Adipose tissue (tissue), 3 donors: ENCODE measurements around the gene PIPOX. TPM values are rescaled to one million over a fixed set of nuclear protein-coding genes. Genes with fewer than 3 reads are reported as not detected.

ENCODE experiments used
- H3K27ac ChIP-seq: one replicate; pipeline ENCODE4 v1.5.1; 2013; ENCODE audit warnings: low read depth, low read length
- WGBS, 3 donors: extraction: QIAGEN DNeasy Blood & Tissue Kit; methylation state at CpG; one replicate each; pipeline ENCODE4 v1.1.7; 2013; 5-methylcytosine and 5-hydroxymethylcytosine counted together
- polyA plus RNA-seq, 3 donors: library from polyadenylated mRNA; stranded (reverse); fragments of 200-250 nt; gene quantifications; one replicate each; pipeline ENCODE4 v1.2.3, GENCODE V29; 2013
- donor health status: healthy with polysubstance abuse.
- donor health status: Bipolar disorder and iron deficiency.
- donor health status: healthy.

The PIPOX gene
- polyA plus RNA-seq, 3 donors: 0.25 to 0.67 (median 0.33) TPM

- 54 to 62% (median 62%) methylated on average over 13 of the region's 13 CpGs for WGBS, 3 donors
- H3K27ac ChIP-seq: no peak overlapping the region
These were observed 26.4 kb upstream of the PIPOX start for GRCh38 chr17:29016345-29017210.

GRCh38 chr17:29018788-29019474, 24.0 kb upstream of the PIPOX start:
- WGBS, 3 donors: 35 to 47% (median 42%) methylated on average over 6 of the region's 6 CpGs
- no peak overlapping the region for H3K27ac ChIP-seq

- no peak overlapping the region for H3K27ac ChIP-seq
- WGBS, 3 donors: 4 to 8% (median 4%) methylated on average over 35 to 39 of the region's 39 CpGs
These were observed 23.3 kb upstream of the PIPOX start for GRCh38 chr17:29019475-29020181.

GRCh38 chr17:29020576-29020975, 22.4 kb upstream of the PIPOX start:
- 73 to 76% (median 75%) methylated on average over 8 of the region's 8 CpGs for WGBS, 3 donors
- H3K27ac ChIP-seq: no peak overlapping the region

GRCh38 chr17:29021226-29021625, 21.7 kb upstream of the PIPOX start:
- no peak overlapping the region for H3K27ac ChIP-seq
- WGBS, 3 donors: 56 to 72% (median 58%) methylated on average over 7 of the region's 7 CpGs

- WGBS, 3 donors: 90 to 95% (median 91%) methylated on average over 7 of the region's 7 CpGs
These were observed 20.9 kb upstream of the PIPOX start for GRCh38 chr17:29022074-29022473.

GRCh38 chr17:29024316-29024952, 18.5 kb upstream of the PIPOX start:
- 59 to 69% (median 62%) methylated on average over 6 of the region's 6 CpGs for WGBS, 3 donors
- no peak overlapping the region for H3K27ac ChIP-seq

More at GRCh38 chr17:29022074-29022473, 20.9 kb upstream of the PIPOX start:
- H3K27ac ChIP-seq: no peak overlapping the region

- no peak overlapping the region for H3K27ac ChIP-seq
- 37 to 53% (median 53%) methylated on average over 5 of the region's 5 CpGs for WGBS, 3 donors
These were observed 11.5 kb upstream of the PIPOX start for GRCh38 chr17:29031488-29031887.

- 32 to 35% (median 33%) methylated on average over 11 of the region's 11 CpGs for WGBS, 3 donors
- no peak overlapping the region for H3K27ac ChIP-seq
These were observed 10.7 kb upstream of the PIPOX start for GRCh38 chr17:29032013-29032856.

- 23 to 33% (median 28%) methylated on average over 6 of the region's 6 CpGs for WGBS, 3 donors
These were observed 10.1 kb upstream of the PIPOX start for GRCh38 chr17:29032857-29033197.

GRCh38 chr17:29034510-29034909, 8.4 kb upstream of the PIPOX start:
- H3K27ac ChIP-seq: no peak overlapping the region
- 44 to 88% (median 59%) methylated on average over 1 of the region's 1 CpG for WGBS, 3 donors

More at GRCh38 chr17:29032857-29033197, 10.1 kb upstream of the PIPOX start:
- no peak overlapping the region for H3K27ac ChIP-seq

GRCh38 chr17:29036584-29036983, 6.4 kb upstream of the PIPOX start:
- WGBS, 3 donors: 63 to 83% (median 78%) methylated on average over 5 of the region's 5 CpGs

GRCh38 chr17:29037739-29038084, 5.2 kb upstream of the PIPOX start:
- no peak overlapping the region for H3K27ac ChIP-seq
- 70 to 83% (median 77%) methylated on average over 10 of the region's 10 CpGs for WGBS, 3 donors

More at GRCh38 chr17:29036584-29036983, 6.4 kb upstream of the PIPOX start:
- H3K27ac ChIP-seq: no peak overlapping the region

GRCh38 chr17:29038085-29038795, 4.7 kb upstream of the PIPOX start:
- 36 to 42% (median 39%) methylated on average over 15 of the region's 15 CpGs for WGBS, 3 donors
- H3K27ac ChIP-seq: no peak overlapping the region

- WGBS, 3 donors: 75 to 85% (median 75%) methylated on average over 12 to 13 of the region's 13 CpGs
- H3K27ac ChIP-seq: no peak overlapping the region
These were observed 3.0 kb upstream of the PIPOX start for GRCh38 chr17:29039764-29040598.

- 95 to 100% (median 98%) methylated on average over 2 of the region's 2 CpGs for WGBS, 3 donors
- H3K27ac ChIP-seq: no peak overlapping the region
These were observed 1.9 kb upstream of the PIPOX start for GRCh38 chr17:29041091-29041490.
